Stimulated activated naive B cell treated with anti-CD40 and anti-IgM and Interleukin-4, amounts not matched to agents 10 μg/mL and 1 μg/mL and 100 μg/mL, for 72 hours (primary cell): Measurements from ENCODE around the gene PPM1D.
"Not testable (repeated sequence)": the region's sequence is repeated elsewhere in the genome, so short reads cannot be mapped to it uniquely, and the experiment has no call there.

Experiments
- ATAC-seq, 2 donors: fragments of 150-1000 bp; cut with Tn5 transposase; replicated peaks; 2 replicates each; pipeline ENCODE4 v1.10.0; 2021; ENCODE audit warnings: moderate library complexity in 1 of 2
- DNase-seq: peaks from one replicate; pipeline ENCODE4 v3.0.0; 2021
- H3K27ac Mint-ChIP-seq: one replicate; pipeline ENCODE4 v1.8.0; 2022; ENCODE audit warnings: mild to moderate bottlenecking, mixed read lengths
- H3K27me3 Mint-ChIP-seq, 2 donors: one replicate each; pipeline ENCODE4 v1.8.0; 2022; ENCODE audit warnings: mixed read lengths in 2 of 2
- H3K36me3 Mint-ChIP-seq, 2 donors: one replicate each; pipeline ENCODE4 v1.8.0; 2022; ENCODE audit warnings: mixed read lengths in 2 of 2, mild to moderate bottlenecking in 1 of 2
- H3K4me1 Mint-ChIP-seq, 2 donors: one replicate each; pipeline ENCODE4 v1.8.0; 2022; ENCODE audit warnings: mixed read lengths in 2 of 2, mild to moderate bottlenecking in 1 of 2
- H3K4me3 Mint-ChIP-seq, 2 donors: one replicate each; pipeline ENCODE4 v1.8.0; 2022; ENCODE audit warnings: mild to moderate bottlenecking in 2 of 2, mixed read lengths in 2 of 2, moderate library complexity in 1 of 2
- H3K9me3 Mint-ChIP-seq, 2 donors: one replicate each; pipeline ENCODE4 v1.8.0; 2022; ENCODE audit warnings: mixed read lengths in 2 of 2, mild to moderate bottlenecking in 1 of 2

The PPM1D gene

DNA sequence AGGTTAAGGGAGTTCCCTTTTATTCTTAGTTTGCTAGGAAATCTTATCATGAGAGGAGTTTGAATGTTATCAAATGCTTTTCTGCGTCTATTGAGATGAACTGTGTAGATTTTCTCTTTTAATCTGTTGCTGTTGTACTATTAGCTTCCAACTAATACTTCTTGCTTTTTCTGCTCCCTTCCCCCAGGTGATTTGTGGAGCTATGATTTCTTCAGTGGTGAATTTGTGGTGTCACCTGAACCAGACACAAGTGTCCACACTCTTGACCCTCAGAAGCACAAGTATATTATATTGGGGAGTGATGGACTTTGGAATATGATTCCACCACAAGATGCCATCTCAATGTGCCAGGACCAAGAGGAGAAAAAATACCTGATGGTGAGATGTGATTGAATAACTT is 47.7 kb downstream of the PPM1D start:
- no peaks in the 10 kb centered on the region for H3K9me3 Mint-ChIP-seq
- no peak for DNase-seq
- peaks cover 27% of the 10 kb centered on the region in 2 donors for H3K36me3 Mint-ChIP-seq
- no peak overlapping the region for H3K27ac Mint-ChIP-seq
- ATAC-seq = no peak
- H3K4me1 Mint-ChIP-seq = peaks cover 6 to 8% of the 10 kb centered on the region in 2 donors
- H3K4me3 Mint-ChIP-seq = no peak overlapping the region
- no peaks in the 10 kb centered on the region for H3K27me3 Mint-ChIP-seq

DNA sequence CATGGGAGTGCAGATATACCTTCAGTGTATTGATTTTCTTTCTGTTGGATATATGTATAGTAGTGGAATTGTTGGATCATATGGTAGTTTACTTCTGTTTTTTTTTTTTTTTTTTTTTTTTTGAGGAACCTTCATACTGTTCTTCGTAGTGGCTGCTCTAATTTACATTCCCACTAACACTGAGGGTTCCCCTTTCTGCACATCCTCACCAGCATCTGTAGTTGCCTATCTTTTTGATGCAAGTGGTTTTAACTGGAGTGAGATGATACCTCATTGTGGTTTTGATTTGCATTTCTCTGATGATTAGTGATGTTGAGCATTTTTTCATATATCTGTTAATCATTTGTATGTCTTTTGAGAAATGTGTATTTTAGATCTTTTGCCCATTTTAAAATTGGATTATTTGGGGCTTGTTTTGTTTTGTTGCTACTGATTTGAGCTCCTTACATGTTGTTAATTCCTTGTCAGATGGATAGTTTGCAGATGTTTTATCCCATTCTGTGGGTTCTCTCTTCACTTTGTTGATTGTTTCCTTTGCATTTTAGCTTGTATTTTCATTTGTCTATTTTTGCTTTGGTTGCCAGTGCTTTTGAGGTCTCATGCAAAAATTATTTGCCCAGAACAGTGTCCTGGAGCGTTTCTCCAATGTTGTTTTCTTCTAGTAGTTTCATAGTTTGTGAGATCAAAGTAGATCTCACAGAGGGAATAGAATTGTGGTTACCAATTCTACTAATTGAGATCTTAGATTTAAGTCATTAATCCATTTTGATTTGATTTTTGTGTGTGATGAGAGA is 52.7 kb downstream of the PPM1D start:
- H3K4me1 Mint-ChIP-seq = peaks cover 16 to 21% of the 10 kb centered on the region in 2 donors
- no peaks in the 10 kb centered on the region for H3K9me3 Mint-ChIP-seq
- no peaks in the 10 kb centered on the region for H3K27me3 Mint-ChIP-seq
- peaks cover 34 to 43% of the 10 kb centered on the region in 2 donors for H3K36me3 Mint-ChIP-seq
- H3K4me3 Mint-ChIP-seq = no peak overlapping the region
- no peak for DNase-seq
- no peak overlapping the region for H3K27ac Mint-ChIP-seq
- ATAC-seq = peak; percentile 100

DNA sequence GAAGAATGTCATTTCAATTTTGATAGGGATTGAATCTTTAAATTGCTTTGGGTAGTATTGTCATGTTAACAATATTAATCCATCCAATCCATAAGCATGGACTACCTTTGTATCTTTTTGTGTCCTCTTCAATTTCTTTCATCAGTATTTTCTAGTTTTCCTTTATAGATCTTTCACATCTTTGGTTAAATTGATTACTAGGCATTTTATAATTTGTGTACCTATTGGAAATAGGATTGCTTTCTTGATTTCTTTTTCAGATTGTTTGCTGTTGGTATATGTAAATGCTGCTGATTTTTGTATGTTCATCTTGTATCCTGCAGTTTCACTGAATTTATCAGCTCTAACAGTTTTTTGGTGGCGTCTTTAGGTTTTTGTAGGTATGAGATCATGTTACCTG is 53.6 kb downstream of the PPM1D start:
- H3K4me1 Mint-ChIP-seq = peaks cover 16 to 21% of the 10 kb centered on the region in 2 donors
- no peak overlapping the region for H3K4me3 Mint-ChIP-seq
- no peaks in the 10 kb centered on the region for H3K9me3 Mint-ChIP-seq
- DNase-seq (no peak), ATAC-seq (no peak)
- H3K27ac Mint-ChIP-seq = no peak overlapping the region
- H3K36me3 Mint-ChIP-seq = peaks cover 31 to 38% of the 10 kb centered on the region in 2 donors
- H3K27me3 Mint-ChIP-seq = no peaks in the 10 kb centered on the region

DNA sequence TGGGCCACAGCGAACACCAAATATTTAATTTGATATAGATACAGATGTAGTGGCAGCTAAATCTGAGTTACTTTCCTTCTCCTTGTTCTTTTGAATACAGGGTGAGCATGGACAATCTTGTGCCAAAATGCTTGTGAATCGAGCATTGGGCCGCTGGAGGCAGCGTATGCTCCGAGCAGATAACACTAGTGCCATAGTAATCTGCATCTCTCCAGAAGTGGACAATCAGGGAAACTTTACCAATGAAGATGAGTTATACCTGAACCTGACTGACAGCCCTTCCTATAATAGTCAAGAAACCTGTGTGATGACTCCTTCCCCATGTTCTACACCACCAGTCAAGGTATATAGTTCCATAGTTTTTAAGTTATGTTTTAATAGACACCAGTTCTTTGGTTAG is 56.5 kb downstream of the PPM1D start:
- Mint-ChIP-seq H3K36me3 (peaks cover 19 to 23% of the 10 kb centered on the region in 2 donors), H3K4me1 (peaks cover 18 to 34% of the 10 kb centered on the region in 2 donors), H3K4me3 (no peak overlapping the region), H3K9me3 (no peaks in the 10 kb centered on the region), H3K27ac (no peak overlapping the region), H3K27me3 (no peaks in the 10 kb centered on the region)
- no peak for ATAC-seq
- DNase-seq = no peak

DNA sequence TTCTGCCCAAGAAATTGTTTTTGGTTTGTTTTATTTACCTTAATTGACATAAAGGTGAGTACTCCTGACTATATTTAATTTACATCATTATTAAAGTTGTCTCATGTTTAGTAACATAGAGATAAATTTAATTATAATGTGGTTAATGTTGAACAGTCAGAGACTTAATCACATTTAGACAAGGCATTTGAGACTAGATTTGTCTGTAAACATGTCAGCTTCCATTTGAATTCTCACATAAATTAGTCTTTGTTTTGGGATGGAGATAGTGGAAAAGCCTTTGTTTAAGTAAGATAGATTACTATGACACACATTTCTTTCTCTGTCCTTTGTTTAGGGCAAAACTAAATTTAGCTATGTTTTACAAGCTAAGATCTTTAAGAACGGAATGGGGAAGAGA is 59.2 kb downstream of the PPM1D start:
- DNase-seq = no peak
- H3K4me1 Mint-ChIP-seq = peaks cover 2 to 15% of the 10 kb centered on the region in 2 donors
- no peak overlapping the region for H3K27ac Mint-ChIP-seq

DNA sequence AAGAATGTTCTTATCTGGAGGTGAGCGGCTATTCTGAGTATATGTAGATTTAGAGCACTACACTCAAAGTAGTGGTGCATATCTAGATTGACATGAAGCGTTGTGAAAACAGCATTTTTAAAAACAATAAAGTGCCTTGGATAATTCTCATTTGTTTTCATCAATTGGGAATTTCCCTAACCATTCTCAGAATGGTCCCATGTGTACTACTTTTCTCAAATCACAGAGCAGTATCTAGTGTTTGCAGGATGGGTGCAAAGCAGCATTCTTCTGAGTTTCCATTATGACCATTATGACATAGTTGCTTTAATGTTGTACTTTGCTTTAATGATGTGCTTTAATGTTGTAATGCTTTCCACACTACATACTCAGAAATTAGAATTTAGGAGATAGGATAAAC is 61.5 kb downstream of the PPM1D start:
- DNase-seq (no peak), ATAC-seq (peak; percentile 60 to 61)
- peaks cover 24 to 27% of the 10 kb centered on the region in 2 donors for H3K36me3 Mint-ChIP-seq
- H3K4me3 Mint-ChIP-seq = no peak overlapping the region
- no peak overlapping the region for H3K27ac Mint-ChIP-seq
- no peaks in the 10 kb centered on the region for H3K9me3 Mint-ChIP-seq
- peaks cover 2 to 15% of the 10 kb centered on the region in 2 donors for H3K4me1 Mint-ChIP-seq
- H3K27me3 Mint-ChIP-seq = no peaks in the 10 kb centered on the region

More for the DNA sequence above, 59.2 kb downstream of the PPM1D start:
- ATAC-seq = no peak
- H3K4me3 Mint-ChIP-seq = no peak overlapping the region
- peaks cover 18 to 20% of the 10 kb centered on the region in 2 donors for H3K36me3 Mint-ChIP-seq
- no peaks in the 10 kb centered on the region for H3K27me3 Mint-ChIP-seq
- no peaks in the 10 kb centered on the region for H3K9me3 Mint-ChIP-seq

DNA sequence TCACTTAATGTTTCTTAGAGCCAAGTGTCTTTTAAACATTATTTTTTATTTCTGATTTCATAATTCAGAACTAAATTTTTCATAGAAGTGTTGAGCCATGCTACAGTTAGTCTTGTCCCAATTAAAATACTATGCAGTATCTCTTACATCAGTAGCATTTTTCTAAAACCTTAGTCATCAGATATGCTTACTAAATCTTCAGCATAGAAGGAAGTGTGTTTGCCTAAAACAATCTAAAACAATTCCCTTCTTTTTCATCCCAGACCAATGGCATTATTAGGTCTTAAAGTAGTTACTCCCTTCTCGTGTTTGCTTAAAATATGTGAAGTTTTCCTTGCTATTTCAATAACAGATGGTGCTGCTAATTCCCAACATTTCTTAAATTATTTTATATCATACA is 64.0 kb downstream of the PPM1D start:
- H3K4me3 Mint-ChIP-seq = no peak overlapping the region
- H3K27me3 Mint-ChIP-seq = no peaks in the 10 kb centered on the region
- peaks cover 2 to 15% of the 10 kb centered on the region in 2 donors for H3K4me1 Mint-ChIP-seq
- DNase-seq = no peak
- ATAC-seq = no peak
- no peaks in the 10 kb centered on the region for H3K9me3 Mint-ChIP-seq
- H3K36me3 Mint-ChIP-seq = peaks cover 21 to 26% of the 10 kb centered on the region in 2 donors
- H3K27ac Mint-ChIP-seq = no peak overlapping the region

DNA sequence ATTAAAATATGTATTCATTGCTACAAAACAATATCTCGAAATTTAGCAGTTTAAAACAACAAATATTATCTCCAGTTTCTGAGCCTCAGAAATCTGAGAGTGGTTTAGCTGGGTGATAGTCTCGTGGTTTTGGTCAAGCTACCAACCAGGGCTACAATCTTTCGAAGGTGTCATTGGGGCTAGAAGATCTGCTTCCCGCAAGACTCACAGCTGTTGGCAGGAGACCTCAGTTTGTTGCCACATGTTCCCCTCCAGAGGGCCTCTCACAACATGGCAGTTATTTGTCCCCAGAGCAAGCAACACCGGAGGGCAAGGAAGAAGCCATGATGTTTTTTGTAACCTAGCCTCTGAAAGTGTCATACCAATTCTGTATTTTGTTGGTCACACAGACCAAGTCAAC is 65.6 kb downstream of the PPM1D start:
- no peaks in the 10 kb centered on the region for H3K9me3 Mint-ChIP-seq
- no peak for DNase-seq
- H3K4me1 Mint-ChIP-seq = peaks cover 0 to 10% of the 10 kb centered on the region in 2 donors
- H3K4me3 Mint-ChIP-seq = no peak overlapping the region
- H3K27ac Mint-ChIP-seq = no peak overlapping the region
- peaks cover 16 to 21% of the 10 kb centered on the region in 2 donors for H3K36me3 Mint-ChIP-seq
- H3K27me3 Mint-ChIP-seq = no peaks in the 10 kb centered on the region
- ATAC-seq = no peak

DNA sequence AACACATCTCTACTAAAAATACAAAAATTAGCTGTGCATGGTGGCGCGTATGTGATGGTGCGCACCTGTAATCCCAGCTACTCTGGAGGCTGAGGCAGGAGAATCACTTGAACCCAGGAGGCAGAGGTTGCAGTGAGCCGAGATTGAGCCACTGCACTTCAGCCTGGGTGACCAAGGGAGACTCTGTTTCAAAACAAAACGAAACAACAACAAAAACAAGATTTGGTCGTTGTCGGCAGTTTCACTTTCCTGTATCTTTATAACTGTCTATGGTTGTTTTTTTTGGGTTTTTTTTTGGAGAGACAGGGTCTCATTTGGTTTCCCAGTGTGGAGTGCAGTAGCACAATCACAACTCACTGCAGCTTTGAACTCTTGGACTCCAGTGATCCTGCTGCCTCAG is 68.7 kb downstream of the PPM1D start:
- H3K27me3 Mint-ChIP-seq, H3K9me3 Mint-ChIP-seq, DNase-seq, H3K27ac Mint-ChIP-seq, H3K4me1 Mint-ChIP-seq, ATAC-seq, H3K4me3 Mint-ChIP-seq: not testable (repeated sequence)
- peaks cover 8 to 10% of the 10 kb centered on the region in 2 donors for H3K36me3 Mint-ChIP-seq

DNA sequence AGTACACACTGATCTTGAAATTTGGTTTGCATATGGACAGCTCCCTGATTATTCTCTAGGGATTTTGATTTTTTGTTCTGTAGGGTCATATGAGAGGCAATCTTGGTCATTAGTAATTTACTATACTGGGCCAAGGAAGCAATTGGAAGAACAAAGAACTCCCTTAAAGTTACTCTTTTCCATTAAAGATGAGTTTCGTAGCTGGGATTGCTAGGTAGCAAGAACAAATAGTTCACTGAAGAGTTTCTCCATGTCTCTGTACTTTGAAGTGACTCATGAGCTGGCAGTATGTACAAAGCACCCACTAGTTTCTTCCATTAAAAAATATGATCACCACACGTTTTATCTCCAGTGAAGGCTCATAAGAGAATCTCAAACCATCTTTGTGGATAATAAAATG is 71.5 kb downstream of the PPM1D start:
- no peak overlapping the region for H3K4me3 Mint-ChIP-seq
- H3K27ac Mint-ChIP-seq = no peak overlapping the region
- H3K4me1 Mint-ChIP-seq = peaks cover 0 to under 1% of the 10 kb centered on the region in 2 donors
- no peak for ATAC-seq
- H3K27me3 Mint-ChIP-seq = no peaks in the 10 kb centered on the region
- H3K36me3 Mint-ChIP-seq = peaks cover 0 to 1% of the 10 kb centered on the region in 2 donors
- no peak for DNase-seq
- H3K9me3 Mint-ChIP-seq = peaks cover 0 to 5% of the 10 kb centered on the region in 2 donors

DNA sequence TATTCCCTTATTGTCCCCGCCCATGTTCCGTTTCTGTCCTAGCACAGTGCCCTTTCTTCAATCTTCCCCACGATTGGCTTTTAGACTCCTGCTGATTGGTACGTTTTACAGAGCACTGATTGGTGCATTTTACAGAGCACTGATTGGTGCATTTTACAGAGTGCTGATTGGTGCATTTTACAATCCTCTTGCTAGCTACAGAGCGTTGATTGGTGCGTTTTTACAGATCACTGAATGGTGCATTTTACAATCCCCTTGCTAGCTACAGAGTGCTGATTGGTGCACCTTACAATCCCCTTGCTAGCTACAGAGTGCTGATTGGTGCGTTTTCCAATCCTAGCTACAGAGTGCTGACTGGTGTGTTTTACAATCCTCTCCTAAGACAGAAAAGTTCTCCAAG is 74.6 kb downstream of the PPM1D start:
- H3K4me3 Mint-ChIP-seq, ATAC-seq, H3K27ac Mint-ChIP-seq, H3K9me3 Mint-ChIP-seq, H3K27me3 Mint-ChIP-seq, DNase-seq, H3K36me3 Mint-ChIP-seq: not testable (repeated sequence)
- peaks cover 9 to 14% of the 10 kb centered on the region in 2 donors for H3K4me1 Mint-ChIP-seq

DNA sequence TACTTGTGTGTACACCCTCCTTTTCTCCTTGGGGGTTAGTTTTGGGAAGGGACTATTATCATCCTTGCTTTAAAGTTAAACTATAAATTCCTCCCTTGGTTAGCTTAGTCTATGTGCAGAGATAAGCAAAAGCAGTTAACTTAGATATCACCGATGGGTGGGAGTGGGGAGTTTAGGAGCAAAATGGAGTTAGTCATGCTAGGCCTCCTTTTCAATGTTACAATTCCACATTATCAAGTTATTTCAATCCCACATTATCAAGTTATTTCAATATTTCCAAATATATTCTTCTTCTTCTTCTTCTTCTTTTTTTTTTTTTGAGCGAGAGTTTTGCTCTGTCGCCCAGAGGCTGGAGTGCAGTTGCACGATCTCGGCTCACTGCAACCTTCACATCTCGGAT is 76.0 kb downstream of the PPM1D start:
- DNase-seq (no peak), ATAC-seq (no peak)
- H3K9me3 Mint-ChIP-seq = peaks cover 0 to 5% of the 10 kb centered on the region in 2 donors
- no peak overlapping the region for H3K27ac Mint-ChIP-seq
- peaks cover 9 to 14% of the 10 kb centered on the region in 2 donors for H3K4me1 Mint-ChIP-seq
- H3K36me3 Mint-ChIP-seq = no peaks in the 10 kb centered on the region
- H3K4me3 Mint-ChIP-seq = peak overlapping the region in 1 of 2 donors; percentile 41
- H3K27me3 Mint-ChIP-seq = no peaks in the 10 kb centered on the region

DNA sequence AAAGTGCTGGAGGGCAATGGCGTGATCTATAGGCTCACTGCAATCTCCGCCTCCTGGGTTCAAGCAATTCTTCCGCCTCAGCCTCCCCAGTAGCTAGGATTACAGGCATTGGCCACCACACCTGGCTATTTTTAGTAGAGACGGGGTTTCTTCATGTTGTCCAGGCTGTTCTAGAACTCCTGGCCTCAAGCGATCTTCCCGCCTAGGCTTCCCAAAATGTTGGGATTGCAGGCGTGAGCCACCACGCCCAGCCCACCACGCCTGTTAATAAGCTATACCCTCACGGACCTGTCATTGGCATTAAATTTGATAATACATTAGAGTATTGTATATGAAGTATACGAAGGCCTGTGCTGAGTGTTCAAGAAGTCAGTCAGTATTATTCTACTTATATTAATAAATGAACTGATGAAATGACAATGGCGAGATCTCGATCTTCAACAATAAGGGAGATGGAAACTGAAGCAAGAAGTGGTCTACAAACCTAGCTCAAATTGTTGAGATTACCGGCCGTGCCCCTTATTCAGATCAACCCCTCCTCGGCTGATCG is 76.8 kb downstream of the PPM1D start:
- Mint-ChIP-seq H3K9me3 (peaks cover 0 to 5% of the 10 kb centered on the region in 2 donors), H3K36me3 (peaks cover 0 to under 1% of the 10 kb centered on the region in 2 donors), H3K4me1 (peaks cover 9 to 14% of the 10 kb centered on the region in 2 donors), H3K27me3 (no peaks in the 10 kb centered on the region), H3K27ac (peak overlapping the region; percentile 96), H3K4me3 (peak overlapping the region; percentile 97 to 98)
- DNase-seq = no peak
- ATAC-seq = no peak

DNA sequence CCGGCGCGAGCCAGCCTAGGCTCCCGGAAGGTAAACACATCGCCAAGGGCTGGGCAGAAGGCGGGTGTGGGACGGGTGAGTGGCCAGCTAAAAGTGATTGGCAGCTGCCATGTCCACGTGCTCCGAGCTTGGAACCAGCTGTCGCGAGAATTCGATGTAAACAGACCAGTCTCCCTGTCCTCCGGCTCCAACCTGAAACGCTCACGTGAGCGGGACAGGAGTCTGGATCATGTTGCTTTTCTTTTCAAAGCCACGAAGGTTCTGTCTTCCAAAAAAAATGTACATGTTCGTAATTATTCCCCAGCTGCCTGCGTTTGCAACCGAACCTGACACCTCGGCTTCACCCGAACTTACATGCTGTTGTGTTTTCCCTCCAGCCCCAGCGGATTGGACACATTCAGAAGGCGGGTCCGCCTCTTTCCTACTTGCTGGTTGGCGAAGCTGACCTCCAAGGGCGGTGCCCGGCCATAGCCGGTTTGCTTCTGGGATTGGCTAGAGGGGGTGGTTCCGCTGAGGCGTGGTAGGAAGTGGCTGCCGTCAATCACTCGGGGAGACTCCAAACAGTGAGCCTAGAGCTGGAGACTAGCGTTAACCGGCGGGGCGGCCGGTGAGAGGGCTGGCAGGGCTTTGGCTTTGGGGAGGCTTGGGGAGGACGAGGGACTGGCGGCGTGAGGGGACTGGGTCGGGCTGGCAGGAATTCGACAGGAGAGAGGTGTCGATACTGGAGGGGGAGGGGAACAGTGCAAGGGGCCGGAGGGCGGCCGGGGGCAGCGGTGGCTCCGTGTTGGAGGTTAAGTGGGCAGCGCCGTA is 77.5 kb downstream of the PPM1D start, which contains the start of gene BCAS3:
Gene BCAS3, plus strand, starts transcription at position 544 of the 810 bp plus-strand sequence.
- Mint-ChIP-seq H3K9me3 (peaks cover 0 to 5% of the 10 kb centered on the region in 2 donors), H3K27me3 (no peaks in the 10 kb centered on the region), H3K4me1 (peaks cover 9 to 14% of the 10 kb centered on the region in 2 donors), H3K4me3 (peak within 1 kb of the TSS; percentile 97 to 98), H3K36me3 (peaks cover 0 to 4% of the 10 kb centered on the region in 2 donors), H3K27ac (peak within 1 kb of the TSS; percentile 96)
- DNase-seq (peak; percentile 98), ATAC-seq (peak; percentile 95 to 96)
